ENCODE data around the gene AVPR2. TPM values are rescaled to one million over a fixed set of nuclear protein-coding genes. Genes with fewer than 3 reads are reported as not detected.

Gene AVPR2
- total RNA-seq, 4 donors from 2014 or later: 2.1 to 9.3 (median 5.7) TPM

GRCh38 chrX:153934762-153935325 is 30.4 kb downstream of the AVPR2 start, which contains the start of gene NAA10:
Gene NAA10 (minus strand): TSS chrX:153935037. CDS start chrX:153934904, 133 bp downstream.
- Histone ChIP-seq H3K4me3 (peak within 1 kb of the TSS; percentile 47 to 77 (median 57)), H3K27ac (peak within 1 kb of the TSS in 2 of 4 donors; percentile 67 to 71), H3K4me1 (peaks cover 0 to 21% (median 2%) of the 10 kb centered on the region in 4 donors), H3K36me3 (peaks cover 0 to 28% (median 0%) of the 10 kb centered on the region in 3 donors), H3K9me3 (no peaks in the 10 kb centered on the region), H3K27me3 (no peaks in the 10 kb centered on the region)
- WGBS, 2 donors: 38% methylated on average over 17 of the region's 87 CpGs; no CpG with 5 or more reads in 1 of the 2 donors
- peak in 1 of 2 donors; percentile 42 for DNase-seq (ENCODE audit: low spot score in 2 of 2)
- TF ChIP-seq, protein P1, sequence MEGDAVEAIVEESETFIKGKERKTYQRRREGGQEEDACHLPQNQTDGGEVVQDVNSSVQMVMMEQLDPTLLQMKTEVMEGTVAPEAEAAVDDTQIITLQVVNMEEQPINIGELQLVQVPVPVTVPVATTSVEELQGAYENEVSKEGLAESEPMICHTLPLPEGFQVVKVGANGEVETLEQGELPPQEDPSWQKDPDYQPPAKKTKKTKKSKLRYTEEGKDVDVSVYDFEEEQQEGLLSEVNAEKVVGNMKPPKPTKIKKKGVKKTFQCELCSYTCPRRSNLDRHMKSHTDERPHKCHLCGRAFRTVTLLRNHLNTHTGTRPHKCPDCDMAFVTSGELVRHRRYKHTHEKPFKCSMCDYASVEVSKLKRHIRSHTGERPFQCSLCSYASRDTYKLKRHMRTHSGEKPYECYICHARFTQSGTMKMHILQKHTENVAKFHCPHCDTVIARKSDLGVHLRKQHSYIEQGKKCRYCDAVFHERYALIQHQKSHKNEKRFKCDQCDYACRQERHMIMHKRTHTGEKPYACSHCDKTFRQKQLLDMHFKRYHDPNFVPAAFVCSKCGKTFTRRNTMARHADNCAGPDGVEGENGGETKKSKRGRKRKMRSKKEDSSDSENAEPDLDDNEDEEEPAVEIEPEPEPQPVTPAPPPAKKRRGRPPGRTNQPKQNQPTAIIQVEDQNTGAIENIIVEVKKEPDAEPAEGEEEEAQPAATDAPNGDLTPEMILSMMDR (IDR thresholded peaks at IDR 0.05): peak in 1 of 5 experiments; percentile 22
- TF ChIP-seq EP300 (IDR thresholded peaks at IDR 0.05) (no peak), POLR2A (IDR thresholded peaks at IDR 0.05) (peak in 1 of 2 donors; percentile 18)

DNA sequence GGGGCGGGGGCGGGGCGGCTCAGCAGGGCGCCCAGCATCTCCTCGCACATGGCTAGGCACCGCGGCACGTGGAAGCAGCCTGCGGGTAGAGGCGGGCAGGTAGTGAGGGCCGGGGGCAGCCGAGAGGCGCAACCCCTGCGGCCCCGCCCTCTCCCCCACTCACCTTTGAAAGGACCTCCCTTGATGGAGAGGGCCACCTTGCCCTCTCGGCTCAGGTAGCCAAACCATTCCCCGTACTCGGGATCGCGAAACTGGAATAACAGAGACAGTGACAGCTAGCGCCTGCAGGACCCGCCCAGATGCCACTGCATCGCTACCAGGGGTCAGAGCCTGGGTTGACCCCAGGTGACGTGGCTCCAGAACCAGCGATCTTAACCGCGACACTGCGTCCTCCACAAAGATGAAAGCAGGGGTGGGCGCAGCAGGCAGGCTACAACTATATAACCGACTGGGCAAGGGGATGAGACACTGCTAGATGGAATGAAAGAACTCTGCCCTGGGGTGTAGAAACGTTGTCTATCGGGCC is 30.9 kb downstream of the AVPR2 start:
- DNase-seq (ENCODE audit: low spot score in 2 of 2): no peak
- TF ChIP-seq, protein P1 (IDR thresholded peaks at IDR 0.05): no peak
- TF ChIP-seq POLR2A (IDR thresholded peaks at IDR 0.05): no peak
- TF ChIP-seq EP300 (IDR thresholded peaks at IDR 0.05): no peak
- 16 to 49% methylated on average over 16 to 18 of the region's 32 CpGs for WGBS, 2 donors
- no peaks in the 10 kb centered on the region for H3K9me3 ChIP-seq
- peaks cover 0 to 21% (median 2%) of the 10 kb centered on the region in 4 donors for H3K4me1 ChIP-seq
- no peaks in the 10 kb centered on the region for H3K27me3 ChIP-seq
- peaks cover 0 to 23% (median 0%) of the 10 kb centered on the region in 3 donors for H3K36me3 ChIP-seq
- peak overlapping the region; percentile 37 to 77 (median 45) for H3K4me3 ChIP-seq
- peak overlapping the region in 2 of 4 donors; percentile 67 to 68 for H3K27ac ChIP-seq

GRCh38 chrX:153937056-153937455 is 32.6 kb downstream of the AVPR2 start:
- H3K4me3 ChIP-seq: no peak overlapping the region
- 88 to 91% methylated on average over 3 of the region's 3 CpGs for WGBS, 2 donors
- no peaks in the 10 kb centered on the region for H3K9me3 ChIP-seq
- no peak for DNase-seq (ENCODE audit: low spot score in 2 of 2)
- peaks cover 0 to 30% (median 8%) of the 10 kb centered on the region in 4 donors for H3K4me1 ChIP-seq
- H3K27me3 ChIP-seq: peaks cover 0 to 9% of the 10 kb centered on the region in 2 donors
- H3K36me3 ChIP-seq: peaks cover 0 to 6% (median 0%) of the 10 kb centered on the region in 3 donors
- TF ChIP-seq, protein P1 (IDR thresholded peaks at IDR 0.05): no peak
- TF ChIP-seq EP300 (IDR thresholded peaks at IDR 0.05): no peak
- TF ChIP-seq POLR2A (IDR thresholded peaks at IDR 0.05): no peak
- H3K27ac ChIP-seq: no peak overlapping the region

DNA sequence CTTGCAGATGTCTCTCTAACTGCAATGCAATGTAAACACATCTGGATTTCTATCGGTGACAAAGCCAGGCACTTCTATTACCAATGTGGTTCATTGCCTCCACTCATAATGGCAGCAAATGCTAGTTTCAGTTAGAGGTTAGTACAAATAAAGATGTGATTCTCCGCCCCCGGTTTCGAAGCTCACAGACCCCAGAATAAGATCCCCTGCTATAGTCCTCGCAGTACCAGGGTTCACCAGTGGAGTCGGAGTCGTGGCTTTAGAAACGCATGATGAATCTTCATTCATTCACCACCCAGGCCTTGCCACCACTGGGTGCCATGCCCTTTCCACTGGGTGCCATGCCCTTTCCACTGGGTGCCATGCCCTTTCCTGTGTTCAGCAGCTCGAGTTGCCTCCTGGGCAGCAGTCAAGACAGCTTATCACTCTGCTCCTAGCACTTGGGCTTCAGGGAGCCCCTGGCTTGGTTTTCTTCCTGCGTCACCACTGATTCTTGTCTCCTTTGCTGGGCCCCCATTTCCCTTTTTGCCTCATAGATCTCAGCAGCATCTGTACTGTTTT is 33.8 kb downstream of the AVPR2 start:
- H3K27me3 ChIP-seq: peaks cover 0 to 14% of the 10 kb centered on the region in 2 donors
- WGBS, 2 donors: 67 to 76% methylated on average over 9 to 10 of the region's 10 CpGs
- no peak overlapping the region for H3K4me3 ChIP-seq
- no peaks in the 10 kb centered on the region for H3K9me3 ChIP-seq
- DNase-seq (ENCODE audit: low spot score in 2 of 2): no peak
- peaks cover 0 to 32% (median 8%) of the 10 kb centered on the region in 4 donors for H3K4me1 ChIP-seq
- H3K27ac ChIP-seq: no peak overlapping the region
- TF ChIP-seq POLR2A (IDR thresholded peaks at IDR 0.05): no peak
- no peak for TF ChIP-seq EP300 (IDR thresholded peaks at IDR 0.05)
- TF ChIP-seq, protein P1 (IDR thresholded peaks at IDR 0.05): no peak
- H3K36me3 ChIP-seq: no peaks in the 10 kb centered on the region

DNA sequence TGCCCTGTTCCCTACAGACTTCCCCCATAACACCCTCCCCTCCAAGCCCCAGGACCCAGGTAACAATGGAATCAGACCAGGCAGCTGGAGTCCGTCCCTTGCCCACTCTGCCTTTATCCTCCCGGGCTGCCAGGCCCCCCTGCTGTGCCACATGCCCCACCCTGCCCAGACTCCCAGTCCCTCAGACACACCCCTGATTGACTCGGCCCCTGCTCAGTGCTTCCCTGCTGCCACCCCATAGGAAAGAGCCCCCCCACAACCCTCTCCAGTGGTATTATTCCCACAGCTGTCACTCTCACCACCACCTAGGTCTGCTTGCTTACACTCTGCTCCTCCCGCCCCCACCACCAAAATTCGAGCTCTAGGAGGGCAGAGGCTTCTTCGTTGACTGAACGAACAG is 35.1 kb downstream of the AVPR2 start:
- TF ChIP-seq, protein P1 (IDR thresholded peaks at IDR 0.05): no peak
- TF ChIP-seq POLR2A (IDR thresholded peaks at IDR 0.05) (no peak), EP300 (IDR thresholded peaks at IDR 0.05) (no peak)
- Histone ChIP-seq H3K9me3 (no peaks in the 10 kb centered on the region), H3K27me3 (peaks cover 0 to 14% of the 10 kb centered on the region in 2 donors), H3K36me3 (no peaks in the 10 kb centered on the region), H3K27ac (no peak overlapping the region), H3K4me3 (no peak overlapping the region), H3K4me1 (peaks cover 0 to 28% (median 6%) of the 10 kb centered on the region in 4 donors)
- no peak for DNase-seq (ENCODE audit: low spot score in 2 of 2)
- 69 to 78% methylated on average over 3 to 7 of the region's 7 CpGs for WGBS, 2 donors
